Loucy (cell line): ENCODE results near the gene THBS1.

ENCODE experiments used
- H2AFZ ChIP-seq: fragments of 200-600 bp; sonication (generic); 2 replicates; pipeline ENCODE4 v1.6.0; 2016; ENCODE audit warnings: antibody characterized with exemption, mild to moderate bottlenecking, low read length, moderate library complexity
- H3F3A ChIP-seq: fragments of 200-600 bp; 2 replicates; pipeline ENCODE4 v1.6.0; 2016; ENCODE audit warnings: antibody characterized with exemption, low read depth, mild to moderate bottlenecking
- H3K27me3 ChIP-seq: fragments of 200-600 bp; sonication (generic); 2 replicates; pipeline ENCODE4 v1.6.1; 2014; ENCODE audit warnings: low read length, mild to moderate bottlenecking; ENCODE audit not compliant: insufficient read depth, poor library complexity, severe bottlenecking
- H3K36me3 ChIP-seq: fragments of 200-600 bp; sonication (generic); 2 replicates; pipeline ENCODE4 v1.6.1; 2016; ENCODE audit warnings: low read length; ENCODE audit not compliant: insufficient read depth
- H3K4me1 ChIP-seq: fragments of 200-600 bp; sonication (generic); 2 replicates; pipeline ENCODE4 v1.5.1; 2014; ENCODE audit warnings: low read length, mild to moderate bottlenecking; ENCODE audit not compliant: insufficient read depth, poor library complexity, severe bottlenecking
- H3K4me2 ChIP-seq: fragments of 200-600 bp; sonication (generic); 2 replicates; pipeline ENCODE4 v1.6.0; 2014; ENCODE audit warnings: antibody characterized with exemption, low read length, low read depth, mild to moderate bottlenecking; ENCODE audit not compliant: poor library complexity, severe bottlenecking
- H3K4me3 ChIP-seq: fragments of 200-600 bp; sonication (generic); 2 replicates; pipeline ENCODE4 v1.5.1; 2014; ENCODE audit warnings: low read length, mild to moderate bottlenecking, mixed read lengths; ENCODE audit not compliant: poor library complexity, severe bottlenecking
- H3K79me2 ChIP-seq: fragments of 200-600 bp; sonication (generic); 2 replicates; pipeline ENCODE4 v1.6.1; 2014; ENCODE audit warnings: low read length; ENCODE audit not compliant: insufficient read depth
- H3K9ac ChIP-seq: fragments of 200-600 bp; sonication (generic); 2 replicates; pipeline ENCODE4 v1.6.0; 2014; ENCODE audit warnings: mild to moderate bottlenecking, low read depth, low read length, moderate library complexity; ENCODE audit not compliant: poor library complexity, severe bottlenecking
- H3K9me2 ChIP-seq: fragments of 200-600 bp; sonication (generic); replicated peaks from 2 replicates; pipeline ENCODE4 v1.6.1; 2016; ENCODE audit warnings: low read depth, low read length, mixed read lengths
- H3K9me3 ChIP-seq: fragments of 200-600 bp; sonication (generic); 2 replicates; pipeline ENCODE4 v1.6.1; 2014; ENCODE audit warnings: mild to moderate bottlenecking, antibody characterized with exemption, low read length, low read depth; ENCODE audit not compliant: insufficient read depth
- H4K20me1 ChIP-seq: fragments of 200-600 bp; sonication (generic); 2 replicates; pipeline ENCODE4 v1.6.0; 2014; ENCODE audit warnings: antibody characterized with exemption, low read length, mild to moderate bottlenecking; ENCODE audit not compliant: insufficient read depth, poor library complexity, severe bottlenecking
- EZH2phosphoT487 ChIP-seq: fragments of 200-600 bp; IDR thresholded peaks from 2 replicates; pipeline ENCODE4 v1.6.1; 2018; ENCODE audit warnings: antibody characterized with exemption, mild to moderate bottlenecking, moderate library complexity, borderline replicate concordance
- TF ChIP-seq, protein P1 (sequence below): fragments of 200-600 bp; sonication (generic); conservative IDR thresholded peaks from 2 replicates; pipeline ENCODE4 v1.5.1; 2014; ENCODE audit warnings: mild to moderate bottlenecking, antibody characterized with exemption, low read length

Gene THBS1

DNA sequence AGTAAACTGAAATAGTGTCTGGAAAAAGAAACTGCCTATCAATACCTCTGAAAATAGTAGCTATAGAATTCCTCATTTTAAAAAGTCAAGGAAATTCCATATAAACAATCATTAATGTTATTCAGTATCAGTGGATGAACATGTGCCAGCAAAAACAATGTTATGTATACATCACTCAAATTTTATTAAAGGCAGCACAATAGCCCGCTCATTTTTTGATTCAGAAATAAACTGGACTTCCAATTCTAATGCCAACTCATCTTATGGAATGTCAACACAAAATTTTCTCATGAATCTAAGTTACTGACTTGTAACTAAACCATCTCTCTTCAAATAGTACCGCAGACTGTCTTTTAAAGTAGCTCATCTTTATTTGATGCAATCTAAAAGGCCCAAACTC lies 19.0 kb downstream of the THBS1 start:
- TF ChIP-seq EZH2phosphoT487 = no peak
- Histone ChIP-seq H3K4me2 (no peak overlapping the region), H3K4me3 (no peak overlapping the region), H3K9me3 (no peaks in the 10 kb centered on the region), H4K20me1 (no peaks in the 10 kb centered on the region), H2AFZ (no peak overlapping the region), H3K9me2 (no peaks in the 10 kb centered on the region), H3K36me3 (no peaks in the 10 kb centered on the region), H3K79me2 (no peaks in the 10 kb centered on the region), H3K4me1 (no peaks in the 10 kb centered on the region), H3K9ac (no peak overlapping the region), H3K27me3 (no peaks in the 10 kb centered on the region), H3F3A (no peaks in the 10 kb centered on the region)

DNA sequence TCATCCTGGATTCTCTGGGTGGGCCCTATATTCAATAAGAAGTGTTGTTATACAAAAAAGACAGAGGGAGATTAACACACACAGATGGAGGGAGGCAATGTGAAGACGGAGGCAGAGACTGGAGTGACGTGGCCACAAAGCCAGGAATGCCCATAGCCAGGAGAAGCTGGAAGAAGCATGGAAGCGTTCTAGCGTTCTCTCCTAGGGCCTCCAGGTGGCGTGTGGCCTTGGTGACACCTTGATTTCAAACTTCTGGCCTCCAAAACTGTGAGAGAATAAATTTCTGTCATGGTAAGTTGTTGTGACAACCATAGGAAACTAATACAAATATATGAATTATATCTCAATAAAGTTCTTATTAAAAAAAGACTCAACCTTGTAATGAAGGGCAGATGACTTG lies 21.3 kb downstream of the THBS1 start:
- Histone ChIP-seq H3K4me2 (no peak overlapping the region), H3K9ac (no peak overlapping the region), H3K9me3 (no peaks in the 10 kb centered on the region), H3K9me2 (no peaks in the 10 kb centered on the region), H3F3A (no peaks in the 10 kb centered on the region), H3K36me3 (no peaks in the 10 kb centered on the region), H4K20me1 (no peaks in the 10 kb centered on the region), H3K4me3 (no peak overlapping the region), H3K4me1 (no peaks in the 10 kb centered on the region), H2AFZ (no peak overlapping the region), H3K79me2 (no peaks in the 10 kb centered on the region), H3K27me3 (no peaks in the 10 kb centered on the region)
- TF ChIP-seq EZH2phosphoT487 = no peak
- TF ChIP-seq, protein P1, sequence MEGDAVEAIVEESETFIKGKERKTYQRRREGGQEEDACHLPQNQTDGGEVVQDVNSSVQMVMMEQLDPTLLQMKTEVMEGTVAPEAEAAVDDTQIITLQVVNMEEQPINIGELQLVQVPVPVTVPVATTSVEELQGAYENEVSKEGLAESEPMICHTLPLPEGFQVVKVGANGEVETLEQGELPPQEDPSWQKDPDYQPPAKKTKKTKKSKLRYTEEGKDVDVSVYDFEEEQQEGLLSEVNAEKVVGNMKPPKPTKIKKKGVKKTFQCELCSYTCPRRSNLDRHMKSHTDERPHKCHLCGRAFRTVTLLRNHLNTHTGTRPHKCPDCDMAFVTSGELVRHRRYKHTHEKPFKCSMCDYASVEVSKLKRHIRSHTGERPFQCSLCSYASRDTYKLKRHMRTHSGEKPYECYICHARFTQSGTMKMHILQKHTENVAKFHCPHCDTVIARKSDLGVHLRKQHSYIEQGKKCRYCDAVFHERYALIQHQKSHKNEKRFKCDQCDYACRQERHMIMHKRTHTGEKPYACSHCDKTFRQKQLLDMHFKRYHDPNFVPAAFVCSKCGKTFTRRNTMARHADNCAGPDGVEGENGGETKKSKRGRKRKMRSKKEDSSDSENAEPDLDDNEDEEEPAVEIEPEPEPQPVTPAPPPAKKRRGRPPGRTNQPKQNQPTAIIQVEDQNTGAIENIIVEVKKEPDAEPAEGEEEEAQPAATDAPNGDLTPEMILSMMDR = no peak; the same call in 1 of the 2 replicates

DNA sequence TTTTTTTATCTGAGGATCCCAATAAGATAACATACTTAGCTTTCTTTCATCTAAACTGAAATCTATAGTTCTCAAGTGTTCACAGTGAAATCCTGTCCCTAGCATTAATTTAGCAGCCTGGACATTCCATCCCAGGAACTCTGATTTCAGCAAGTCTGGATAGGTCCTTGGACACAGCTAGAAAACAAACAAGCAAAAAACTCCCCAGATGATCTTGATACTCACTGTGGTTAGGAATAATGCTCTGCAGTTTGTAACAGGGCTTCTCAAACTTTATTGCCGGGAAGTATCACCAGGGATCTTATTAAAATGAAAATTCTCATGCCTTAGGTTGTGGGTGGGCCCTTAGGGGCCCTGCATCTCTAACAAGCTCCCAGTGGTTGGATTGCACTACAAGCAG lies 24.3 kb downstream of the THBS1 start:
- H3K79me2 ChIP-seq = no peaks in the 10 kb centered on the region
- peaks cover 6% of the 10 kb centered on the region; the same call in 1 of the 2 replicates for H3K9me3 ChIP-seq
- H3K36me3 ChIP-seq = no peaks in the 10 kb centered on the region
- no peaks in the 10 kb centered on the region for H3K27me3 ChIP-seq
- no peaks in the 10 kb centered on the region for H3K9me2 ChIP-seq
- no peak overlapping the region for H3K9ac ChIP-seq
- H3K4me3 ChIP-seq = no peak overlapping the region
- no peak overlapping the region for H2AFZ ChIP-seq
- no peak overlapping the region for H3K4me2 ChIP-seq
- H3K4me1 ChIP-seq = no peaks in the 10 kb centered on the region
- H3F3A ChIP-seq = no peaks in the 10 kb centered on the region
- no peak for TF ChIP-seq EZH2phosphoT487
- TF ChIP-seq, protein P1 = no peak
- H4K20me1 ChIP-seq = no peaks in the 10 kb centered on the region
